Thyroid gland (tissue), 4 donors: ENCODE results near the gene MTFP1. TPM values are rescaled to one million over a fixed set of nuclear protein-coding genes. Genes with fewer than 3 reads are reported as not detected.

Experiments
- DNase-seq, 2 donors: peaks; one replicate each; pipeline ENCODE4 v3.0.0-alpha.2; 2019
- H3K27ac ChIP-seq, 3 donors: fragments of 200-600 bp; sonication (generic); 1 replicate in 2 of 3; 2 replicates in 1 of 3; pipeline ENCODE4 v1.5.1; 2016 to 2019; ENCODE audit warnings: mild to moderate bottlenecking in 1 of 3, moderate library complexity in 1 of 3
- H3K27me3 ChIP-seq: fragments of 200-600 bp; sonication (generic); one replicate; pipeline ENCODE4 v1.5.1; 2019
- H3K36me3 ChIP-seq, 2 donors: fragments of 200-600 bp; sonication (generic); one replicate each; pipeline ENCODE4 v1.5.1; 2016 to 2019
- H3K4me1 ChIP-seq, 2 donors: fragments of 200-600 bp; sonication (generic); one replicate each; pipeline ENCODE4 v1.5.1; 2017 to 2019
- H3K4me3 ChIP-seq, 3 donors: fragments of 200-600 bp; sonication (generic); replicated peaks in 1 of 3; 1 replicate in 2 of 3; 2 replicates in 1 of 3; pipeline ENCODE4 v1.5.1; 2016; ENCODE audit warnings: mild to moderate bottlenecking in 1 of 3
- H3K9me3 ChIP-seq: fragments of 200-600 bp; sonication (generic); one replicate; pipeline ENCODE4 v1.5.1; 2017
- CTCF ChIP-seq, 6 experiments: fragments of 200-600 bp in 3 of 6; fragments of 450-650 bp in 3 of 6; sonication (generic) in 3 of 6; IDR thresholded peaks; one replicate each; pipeline ENCODE4 v1.5.1; 2016 to 2019; ENCODE audit warnings: antibody characterized with exemption in 6 of 6, mild to moderate bottlenecking in 2 of 6, inconsistent platforms in 1 of 6, moderate library complexity in 1 of 6
- POLR2A ChIP-seq, 2 donors: fragments of 450-650 bp; IDR thresholded peaks; one replicate each; pipeline ENCODE4 v1.6.1; 2017; ENCODE audit warnings: antibody characterized with exemption in 2 of 2, mild to moderate bottlenecking in 2 of 2, moderate library complexity in 1 of 2
- WGBS, 2 donors: methylation state at CpG; one replicate each; pipeline ENCODE4 v1.1.5; 2017; 5-methylcytosine and 5-hydroxymethylcytosine counted together
- intact Hi-C: fragments of 100-400 bp; cut with DNase I; formaldehyde crosslinking; loops from one replicate; pipeline ENCODE4 v1.15.1; 2023
- total RNA-seq, 4 donors: library from RNA; depleted of rRNA; stranded (reverse); fragments of >200 nt; gene quantifications; one replicate each; pipeline ENCODE4 v1.2.3, GENCODE V29; 2016

Gene MTFP1
- total RNA-seq, 4 donors from 2014 or later = 5.8 to 25.7 (median 14.4) TPM

GRCh38 chr22:30385942-30386341 lies 39.6 kb upstream of the MTFP1 start:
- 94 to 97% methylated on average over 10 of the region's 10 CpGs for WGBS, 2 donors
- H3K4me3 ChIP-seq = peak overlapping the region in 1 of 3 donors; percentile 46
- intact Hi-C loops = loop anchor here (2.0 to 5.0 kb wide), 3 partner anchors 59 to 123 kb away; partner anchors contain the start of gene TBC1D10A

GRCh38 chr22:30386608-30386959 lies 39.0 kb upstream of the MTFP1 start:
- intact Hi-C loops = loop anchor here (2.0 to 5.0 kb wide), 3 partner anchors 59 to 124 kb away; partner anchors contain the start of gene TBC1D10A
- TF ChIP-seq POLR2A (IDR thresholded peaks at IDR 0.05) (no peak), CTCF (IDR thresholded peaks at IDR 0.05) (no peak)
- Histone ChIP-seq H3K4me3 (peak overlapping the region in 1 of 3 donors; percentile 46), H3K36me3 (no peaks in the 10 kb centered on the region), H3K27ac (peak overlapping the region in 1 of 3 donors; percentile 15), H3K27me3 (no peaks in the 10 kb centered on the region), H3K9me3 (no peaks in the 10 kb centered on the region), H3K4me1 (peaks cover 7 to 12% of the 10 kb centered on the region in 2 donors)
- no peak for DNase-seq
- WGBS, 2 donors = 4 to 29% methylated on average over 4 to 10 of the region's 10 CpGs

More at GRCh38 chr22:30385942-30386341, 39.6 kb upstream of the MTFP1 start:
- Histone ChIP-seq H3K27ac (no peak overlapping the region), H3K4me1 (peaks cover 7 to 12% of the 10 kb centered on the region in 2 donors), H3K27me3 (no peaks in the 10 kb centered on the region), H3K9me3 (no peaks in the 10 kb centered on the region), H3K36me3 (no peaks in the 10 kb centered on the region)
- TF ChIP-seq POLR2A (IDR thresholded peaks at IDR 0.05) (no peak), CTCF (IDR thresholded peaks at IDR 0.05) (no peak)
- DNase-seq = no peak

DNA sequence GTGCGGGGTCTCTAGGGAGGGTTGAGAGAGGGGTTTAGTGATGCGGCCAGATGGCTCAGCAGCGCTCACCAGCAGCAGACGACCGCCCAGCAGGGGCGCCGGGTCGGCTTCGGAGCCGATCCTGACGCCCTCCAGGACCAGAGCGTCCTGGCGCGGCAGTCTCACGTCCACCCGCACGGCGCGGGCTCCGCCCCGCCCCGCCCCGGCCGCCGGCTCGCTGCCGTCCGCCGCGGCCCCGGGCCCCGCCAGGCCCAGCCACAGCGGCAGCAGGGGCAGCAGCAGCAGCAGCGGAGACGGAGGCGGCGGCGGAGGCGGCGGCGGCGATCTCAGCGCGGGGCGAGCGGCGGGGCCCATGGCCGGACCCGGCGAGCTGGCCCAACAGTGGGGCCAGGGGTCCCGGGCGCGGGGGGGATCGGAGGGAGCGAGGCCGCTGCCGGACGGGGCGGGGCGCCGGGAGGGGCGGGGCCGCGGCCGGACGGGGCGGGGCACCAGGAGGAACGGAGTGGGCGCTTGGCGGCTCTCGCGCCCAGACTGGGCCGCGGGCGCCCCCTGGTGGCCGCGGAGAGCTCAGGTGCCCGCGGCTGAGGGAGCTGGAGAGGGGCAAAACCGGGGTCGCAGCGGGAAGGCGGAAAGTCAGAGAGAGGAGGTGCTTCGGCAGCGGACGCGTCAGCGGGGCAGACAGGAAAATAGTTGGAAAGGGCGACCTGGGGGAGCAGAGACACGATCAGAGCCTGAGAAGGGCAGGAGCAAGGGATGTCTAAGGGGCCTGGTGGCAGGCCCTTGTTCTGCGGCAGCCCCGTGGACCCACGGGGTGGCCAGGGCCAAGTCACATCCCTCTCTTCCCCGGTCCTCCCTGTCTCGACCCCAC lies 38.4 kb upstream of the MTFP1 start, which contains the start of gene RNF215:
Gene RNF215 (minus strand): TSS at position 452 of the 868 bp plus-strand sequence. CDS start 98 bp downstream, at position 354.
- TF ChIP-seq POLR2A (IDR thresholded peaks at IDR 0.05) = peak in 1 of 2 donors; percentile 30
- peak; percentile 69 to 99 (median 90) for TF ChIP-seq CTCF (IDR thresholded peaks at IDR 0.05)
- H3K27ac ChIP-seq = peak within 1 kb of the TSS in 1 of 3 donors; percentile 15
- peaks cover 7 to 13% of the 10 kb centered on the region in 2 donors for H3K4me1 ChIP-seq
- H3K27me3 ChIP-seq = no peaks in the 10 kb centered on the region
- peak; percentile 77 to 79 for DNase-seq
- no peaks in the 10 kb centered on the region for H3K9me3 ChIP-seq
- no peaks in the 10 kb centered on the region for H3K36me3 ChIP-seq
- intact Hi-C loops = loop anchor here (1.0 to 5.0 kb wide), 4 partner anchors 60 to 124 kb away; partner anchors contain the start of gene TBC1D10A
- 0 to 5% methylated on average over 23 to 40 of the region's 95 CpGs for WGBS, 2 donors
- peak within 1 kb of the TSS in 1 of 3 donors; percentile 46 for H3K4me3 ChIP-seq

DNA sequence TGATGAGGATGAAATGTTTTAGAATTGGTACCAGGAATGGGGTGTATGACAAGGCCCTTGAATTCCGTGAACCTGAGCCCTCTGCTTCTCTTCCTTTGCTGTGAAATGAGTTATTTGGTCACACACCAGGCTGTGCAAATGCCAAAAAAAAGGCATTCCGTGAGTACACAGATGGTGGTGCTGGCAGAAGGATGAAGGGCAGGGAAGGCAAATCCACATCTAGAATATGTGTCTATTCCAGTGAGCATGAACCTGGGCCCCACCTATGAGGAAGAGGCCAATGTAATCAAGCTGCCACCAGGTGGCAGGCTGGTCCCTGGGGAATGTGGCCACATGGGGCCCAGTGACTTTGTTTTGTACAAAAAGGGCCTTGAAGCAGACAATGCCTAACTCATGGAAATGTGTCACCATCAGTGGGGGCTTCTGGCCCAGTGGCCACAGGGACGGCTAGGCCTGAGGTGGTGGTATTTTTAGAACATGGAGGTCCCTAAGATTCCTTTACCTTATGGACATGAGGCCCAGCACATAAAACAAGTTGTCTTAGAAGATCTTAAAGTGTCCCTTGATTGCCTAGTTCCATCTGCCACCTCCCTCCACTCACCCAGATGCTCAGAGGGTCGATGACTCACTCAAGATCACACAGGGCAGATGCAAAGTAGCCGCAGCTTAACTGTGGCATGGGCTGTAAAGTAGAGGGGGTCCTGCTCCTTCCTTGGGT lies 34.4 kb upstream of the MTFP1 start:
- no peaks in the 10 kb centered on the region for H3K36me3 ChIP-seq
- no peak for TF ChIP-seq POLR2A (IDR thresholded peaks at IDR 0.05)
- peak in 5 of 6 experiments; percentile 42 to 90 (median 86) for TF ChIP-seq CTCF (IDR thresholded peaks at IDR 0.05)
- H3K27ac ChIP-seq = peak overlapping the region in 2 of 3 donors; percentile 7 to 98
- no peaks in the 10 kb centered on the region for H3K9me3 ChIP-seq
- peaks cover 21 to 27% of the 10 kb centered on the region in 2 donors for H3K4me1 ChIP-seq
- H3K4me3 ChIP-seq = no peak overlapping the region
- intact Hi-C loops = loop anchor here (5.0 kb wide), 1 partner anchor 36 kb away; the partner anchor contains the start of gene MTFP1
- WGBS, 2 donors = 64 to 75% methylated on average over 4 to 5 of the region's 5 CpGs
- peak; percentile 81 to 84 for DNase-seq
- H3K27me3 ChIP-seq = no peaks in the 10 kb centered on the region
